RKO (cell line): ENCODE measurements around the gene TLR4.
A peak's percentile ranks its signal among the peaks of the same experiment; 100 is the strongest.

Experiments used
- DNase-seq: peaks from one replicate; pipeline ENCODE4 v3.0.0-alpha.2; 2016; ENCODE audit warnings: low spot score

TLR4 gene

DNA sequence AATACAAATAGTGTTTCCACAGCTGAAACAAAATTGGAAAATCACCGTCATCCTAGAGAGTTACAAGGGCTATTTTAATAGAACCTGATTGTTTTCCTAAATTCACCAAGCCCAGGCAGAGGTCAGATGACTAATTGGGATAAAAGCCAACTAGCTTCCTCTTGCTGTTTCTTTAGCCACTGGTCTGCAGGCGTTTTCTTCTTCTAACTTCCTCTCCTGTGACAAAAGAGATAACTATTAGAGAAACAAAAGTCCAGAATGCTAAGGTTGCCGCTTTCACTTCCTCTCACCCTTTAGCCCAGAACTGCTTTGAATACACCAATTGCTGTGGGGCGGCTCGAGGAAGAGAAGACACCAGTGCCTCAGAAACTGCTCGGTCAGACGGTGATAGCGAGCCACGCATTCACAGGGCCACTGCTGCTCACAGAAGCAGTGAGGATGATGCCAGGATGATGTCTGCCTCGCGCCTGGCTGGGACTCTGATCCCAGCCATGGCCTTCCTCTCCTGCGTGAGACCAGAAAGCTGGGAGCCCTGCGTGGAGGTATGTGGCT lies at the start of gene TLR4:
TSS of gene TLR4 (plus strand) at position 380 of the 552 bp plus-strand sequence. CDS start at position 450, 70 bp downstream.
- peak; percentile 27 for DNase-seq

DNA sequence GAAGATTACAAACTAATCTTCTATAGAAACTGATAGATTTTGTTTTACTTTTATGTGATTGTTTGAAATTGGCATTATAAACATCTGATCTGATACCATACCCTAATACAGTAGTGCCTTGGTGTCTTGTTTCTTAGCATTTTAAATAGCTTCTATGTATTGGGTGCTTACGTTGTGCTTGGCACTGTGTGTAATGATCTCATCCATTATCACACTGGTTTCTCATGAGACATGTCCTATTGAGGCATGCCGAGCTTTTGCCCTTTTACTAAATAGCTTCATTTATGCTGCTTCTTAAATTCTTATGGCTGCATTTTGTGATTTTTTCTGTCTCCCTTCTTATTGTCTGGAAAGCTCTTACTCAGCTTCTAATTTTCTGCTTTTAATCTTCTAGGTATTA lies 48.2 kb upstream of the TLR4 start:
- no peak for DNase-seq

DNA sequence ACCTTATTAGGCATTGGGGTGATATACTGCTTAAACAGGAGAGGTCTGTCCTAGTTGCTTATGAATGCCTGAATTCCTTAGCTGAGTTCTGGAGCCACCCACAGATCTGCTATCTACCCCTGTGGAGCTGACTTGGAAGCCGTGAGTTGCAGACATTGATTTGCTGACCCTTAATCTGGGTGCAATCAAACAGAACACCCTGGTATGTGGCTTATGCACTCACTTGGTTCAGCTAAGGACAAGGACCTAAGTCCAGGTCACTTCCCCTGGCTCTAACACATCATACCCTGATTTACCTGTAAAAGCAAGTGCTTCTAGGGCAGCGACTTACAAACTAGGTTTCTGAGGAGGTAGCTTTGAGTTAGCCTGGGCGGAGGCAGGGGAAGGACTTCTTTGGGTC lies 41.6 kb upstream of the TLR4 start:
- no peak for DNase-seq

GRCh38 chr9:117664419-117664818 lies 39.8 kb upstream of the TLR4 start:
- DNase-seq: no peak

DNA sequence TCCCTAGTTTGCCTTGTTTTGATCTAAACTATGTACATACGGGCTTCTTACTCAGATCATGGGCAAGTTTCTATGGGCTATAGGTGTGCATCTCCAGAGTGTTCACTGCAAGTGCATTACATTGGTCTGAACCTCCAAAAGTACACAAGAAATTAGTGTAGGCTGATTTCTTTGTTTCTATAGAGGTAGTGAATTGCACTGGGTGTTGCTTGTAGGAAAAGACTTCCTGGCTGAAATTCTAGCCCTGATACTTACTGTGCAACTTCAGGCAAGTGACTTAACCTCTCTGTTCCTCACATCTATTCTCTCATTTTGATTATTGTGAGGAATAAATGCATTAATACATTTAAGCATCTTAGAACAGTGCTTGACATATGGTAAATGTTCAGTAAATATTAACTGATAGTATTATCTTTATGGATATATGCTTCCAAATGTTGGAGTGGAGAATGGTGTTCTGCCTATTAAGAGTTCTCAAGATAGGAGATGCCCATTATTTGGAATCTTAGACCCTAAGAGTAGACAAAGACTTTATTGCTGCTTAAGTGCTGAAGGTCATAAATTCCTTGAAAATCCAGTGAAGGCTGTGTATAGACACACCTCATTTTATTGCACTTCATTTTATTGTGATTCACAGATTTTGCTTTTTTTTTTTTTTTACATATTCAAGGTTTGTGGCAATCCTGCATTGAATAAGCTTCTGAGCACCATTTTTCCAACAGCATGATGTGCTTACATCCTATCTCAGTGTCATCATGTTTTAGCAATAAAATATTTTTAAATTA lies 38.4 kb upstream of the TLR4 start:
- no peak for DNase-seq

GRCh38 chr9:117671468-117671867 lies 32.7 kb upstream of the TLR4 start:
- no peak for DNase-seq

DNA sequence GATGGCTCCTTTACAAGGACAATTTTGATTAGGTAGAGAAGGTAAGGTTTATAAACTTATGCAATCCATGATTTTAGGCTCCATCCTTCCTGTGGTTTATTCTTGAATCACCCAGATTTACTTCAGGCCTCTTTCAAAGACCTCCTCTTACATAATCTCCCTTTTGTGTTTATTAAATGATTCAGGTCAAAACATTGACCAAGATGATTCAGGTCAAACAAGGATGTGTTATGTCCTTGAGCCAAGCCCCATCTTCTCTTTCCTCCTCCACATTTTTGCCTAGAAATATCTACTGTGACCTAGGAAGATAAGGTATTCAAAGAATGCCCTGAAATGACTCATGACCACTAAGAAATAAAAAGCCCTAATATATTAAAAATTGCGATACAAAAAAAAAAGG lies 31.8 kb upstream of the TLR4 start:
- DNase-seq: no peak

- no peak for DNase-seq
Observed at GRCh38 chr9:117677572-117677971, 26.6 kb upstream of the TLR4 start.

- DNase-seq: no peak
Observed at GRCh38 chr9:117678871-117679270, 25.3 kb upstream of the TLR4 start.

- no peak for DNase-seq
Observed at GRCh38 chr9:117679416-117679815, 24.8 kb upstream of the TLR4 start.

GRCh38 chr9:117681888-117682287 lies 22.3 kb upstream of the TLR4 start:
- DNase-seq: no peak

- DNase-seq: no peak
Observed at GRCh38 chr9:117682955-117683710, 21.1 kb upstream of the TLR4 start.

DNA sequence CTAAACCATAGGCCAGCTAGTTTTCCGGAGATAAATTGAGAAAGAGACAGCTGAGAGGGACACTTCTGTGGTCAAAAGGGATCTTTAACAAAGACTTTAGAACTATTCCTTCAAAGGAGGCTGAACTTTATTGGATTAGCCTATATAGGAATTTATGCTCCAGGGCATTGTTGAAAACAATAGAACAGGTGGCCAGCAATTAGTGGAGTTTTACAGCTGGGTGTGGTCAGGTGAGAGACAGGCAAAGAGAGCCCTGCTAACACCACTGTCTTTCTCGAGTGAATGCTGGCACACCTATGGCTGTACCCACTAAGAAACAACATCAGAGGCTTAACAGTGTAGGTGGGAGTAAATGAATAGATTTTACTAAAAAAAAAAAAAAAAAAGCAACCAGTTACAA lies 16.7 kb upstream of the TLR4 start:
- DNase-seq: no peak

DNA sequence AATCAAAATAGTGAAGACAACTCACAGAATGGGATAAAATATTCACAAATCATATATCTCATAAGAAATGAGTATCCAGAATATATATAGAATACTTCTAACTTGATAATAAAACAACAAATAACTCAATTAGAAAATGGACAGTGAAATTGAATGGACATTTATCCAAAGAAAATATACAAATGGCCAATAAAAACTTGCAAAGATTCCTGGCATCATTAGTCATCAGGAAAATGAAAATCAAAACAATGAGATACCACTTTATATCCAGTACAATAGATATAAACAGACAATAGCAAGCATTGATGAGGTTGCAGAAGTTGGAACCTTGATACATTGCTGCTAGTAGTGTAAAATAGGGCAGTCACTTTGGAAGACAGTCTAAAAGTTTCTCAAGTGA lies 12.8 kb upstream of the TLR4 start:
- no peak for DNase-seq

- no peak for DNase-seq
Observed at GRCh38 chr9:117696154-117696553, 8.0 kb upstream of the TLR4 start.

GRCh38 chr9:117697046-117697445 lies 7.2 kb upstream of the TLR4 start:
- DNase-seq: no peak

DNA sequence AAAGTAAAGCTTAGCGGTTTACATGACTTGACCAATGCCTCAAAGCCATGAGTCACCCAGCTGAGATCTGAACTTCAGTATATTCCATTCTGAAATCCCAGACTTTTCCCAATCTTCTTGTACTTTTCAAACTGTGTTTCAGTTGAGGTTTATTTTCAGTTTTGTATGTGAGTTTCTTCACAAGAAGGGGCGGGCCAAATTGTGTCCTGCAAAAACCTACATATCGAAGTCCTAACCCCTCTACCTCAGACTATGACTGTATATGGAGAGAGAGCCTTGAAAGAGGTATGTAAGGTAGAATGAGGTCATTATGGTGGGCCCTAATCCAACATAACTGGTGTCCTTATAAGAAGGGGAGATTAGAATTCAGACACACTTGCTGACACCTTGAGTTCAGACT lies 666 bp upstream of the TLR4 start:
- DNase-seq: no peak

DNA sequence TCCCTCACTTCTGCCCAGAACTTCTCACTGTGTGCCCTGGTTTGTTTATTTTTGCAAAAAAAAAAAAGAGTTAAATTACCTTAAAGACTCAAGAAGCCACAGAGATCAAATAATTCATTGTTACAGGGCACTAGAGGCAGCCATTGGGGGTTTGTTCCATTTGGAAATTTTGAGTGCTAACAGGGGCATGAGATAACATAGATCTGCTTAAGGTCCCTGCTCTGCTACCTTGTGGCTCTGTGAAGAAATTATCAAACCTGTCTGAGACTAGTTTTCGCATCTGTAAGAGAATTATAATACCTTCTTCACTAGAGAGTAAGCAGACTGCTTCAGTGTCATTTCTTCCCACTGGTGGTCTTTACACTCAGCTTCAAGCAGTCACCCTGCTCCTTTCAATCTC lies 394 bp downstream of the TLR4 start:
- DNase-seq: no peak

DNA sequence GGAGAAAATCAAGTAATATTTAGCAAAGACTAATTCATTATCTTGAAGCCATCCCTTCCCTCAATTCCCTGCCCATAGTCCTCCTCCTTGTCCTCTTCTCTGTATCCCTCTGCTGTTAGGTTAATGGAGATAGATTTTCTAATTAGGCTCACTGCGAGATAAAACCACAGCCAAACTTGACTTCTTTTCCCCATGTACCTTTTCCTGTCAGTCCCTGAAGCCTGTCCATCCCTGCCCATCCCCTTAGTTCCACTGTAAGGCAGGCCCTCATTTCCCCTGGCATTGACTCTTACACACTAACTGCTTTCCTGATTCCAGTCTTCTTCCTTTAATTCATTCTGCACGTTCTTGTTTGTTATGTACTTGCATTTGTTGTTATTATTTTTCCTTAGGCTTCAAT lies 1.2 kb downstream of the TLR4 start:
- no peak for DNase-seq

DNA sequence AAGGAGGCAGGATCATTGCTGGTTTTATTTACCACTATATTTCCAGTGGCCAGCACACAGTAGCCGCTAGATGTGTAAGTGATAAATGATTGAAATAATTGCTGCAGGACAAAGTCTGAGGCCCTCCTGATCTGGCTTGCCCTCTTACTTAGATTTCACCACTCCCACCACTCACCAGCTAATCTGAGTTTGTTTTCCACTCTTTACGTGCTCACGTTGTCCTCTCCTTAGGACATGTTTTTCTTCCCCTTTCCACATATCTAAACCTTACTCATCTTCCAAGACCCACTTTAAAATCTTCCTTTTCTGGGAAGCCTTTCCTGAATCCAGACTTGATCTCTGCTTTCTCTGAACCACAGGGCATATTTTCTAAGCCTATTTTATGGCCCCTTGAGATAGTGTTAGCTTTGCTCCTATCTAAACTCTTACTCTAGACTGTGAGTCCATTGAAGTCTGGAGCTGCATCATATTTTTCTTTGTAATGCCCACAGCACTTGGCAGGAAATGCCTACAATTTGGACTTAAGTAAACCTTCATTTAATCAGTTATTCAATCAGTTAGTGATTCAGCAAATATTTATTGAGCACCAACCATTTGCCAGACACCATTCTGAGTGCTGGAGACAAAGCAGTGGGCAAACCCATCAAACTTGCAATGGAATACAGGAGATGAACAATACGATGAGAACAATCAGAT lies 2.4 kb downstream of the TLR4 start:
- DNase-seq: no peak

- no peak for DNase-seq
Observed at GRCh38 chr9:117707561-117707960, 3.4 kb downstream of the TLR4 start.

- no peak for DNase-seq
Observed at GRCh38 chr9:117709936-117710335, 5.7 kb downstream of the TLR4 start.

- DNase-seq: no peak
Observed at GRCh38 chr9:117714282-117714681, 10.1 kb downstream of the TLR4 start.
